Bronchial smooth muscle cell (primary cell): ENCODE measurements around the gene WDR75. TPM values are rescaled to one million over a fixed set of nuclear protein-coding genes. Genes with fewer than 3 reads are reported as not detected.

Experiments
- total RNA-seq: library from RNA; depleted of rRNA; stranded (reverse); fragments of >200 nt; gene quantifications from 2 replicates; pipeline ENCODE4 v1.2.1, GENCODE V29; 2014

The WDR75 gene
- 29.6 and 40.8 TPM in 2 replicates for total RNA-seq

DNA sequence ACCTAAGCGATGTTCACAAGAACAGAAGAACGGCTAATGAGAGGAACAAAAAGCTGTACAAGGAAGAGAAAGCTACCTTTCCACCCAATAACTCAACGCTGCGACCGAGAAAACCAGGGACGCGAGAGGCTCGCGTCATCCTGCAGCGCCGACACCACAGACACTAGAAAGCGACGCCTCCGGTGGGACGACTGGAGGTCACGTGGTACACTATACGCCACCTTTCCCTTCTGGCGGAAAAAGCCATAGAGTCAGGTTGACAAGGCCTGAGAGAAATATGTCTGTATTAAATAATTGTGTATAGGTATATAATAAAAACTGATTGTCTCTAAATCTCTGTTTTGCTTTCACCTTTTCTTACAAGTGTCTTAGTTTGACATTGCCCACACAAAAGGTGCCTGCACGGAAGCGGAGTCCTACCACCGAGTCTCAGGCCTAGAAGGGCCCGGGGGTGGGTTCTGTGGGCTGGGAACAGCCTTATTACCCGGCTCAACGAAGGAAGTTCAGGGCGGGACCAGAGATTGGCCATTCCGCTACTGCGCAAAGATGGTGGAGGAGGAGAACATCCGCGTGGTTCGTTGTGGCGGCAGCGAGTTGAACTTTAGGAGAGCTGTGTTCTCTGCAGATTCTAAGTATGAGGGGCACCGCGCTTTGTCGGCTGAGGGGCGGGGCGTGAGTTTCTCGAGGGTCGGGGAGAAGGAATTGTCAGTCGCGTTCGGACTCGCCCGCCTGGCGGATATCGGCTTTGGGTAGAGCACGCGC lies at the start of gene WDR75:
Gene WDR75, plus strand, starts transcription at position 528 of the 762 bp plus-strand sequence. Its CDS starts 19 bp downstream, at position 547.

Other genes starting within 250 kb of the WDR75 start
- 47.0 and 76.7 TPM in 2 replicates for gene SLC40A1, start 139.3 kb downstream of the WDR75 start, total RNA-seq
- gene ASNSD1, start 220.0 kb downstream of the WDR75 start, total RNA-seq = 47.9 and 51.1 TPM in 2 replicates
- 9.2 and 9.5 TPM in 2 replicates for gene ANKAR, start 233.2 kb downstream of the WDR75 start, total RNA-seq